Cardiac muscle cell (in vitro differentiated cells and primary cell): ENCODE results near the gene STAB1. TPM values are rescaled to one million over a fixed set of nuclear protein-coding genes. Genes with fewer than 3 reads are reported as not detected.

Source experiments
- DNase-seq, 2 donors: peaks; one replicate each; pipeline versions ENCODE4 v3.0.0 to v3.0.0-alpha.2; 2010 to 2017; ENCODE audit warnings: low read depth in 1 of 2, low spot score in 1 of 2
- H3K27ac ChIP-seq: fragments of 200-600 bp; sonication (generic); 2 replicates; pipeline ENCODE4 v1.5.1; 2016
- H3K27me3 ChIP-seq: fragments of 200-600 bp; sonication (generic); 2 replicates; pipeline ENCODE4 v1.6.0; 2016; ENCODE audit warnings: control low read depth
- H3K36me3 ChIP-seq: fragments of 200-600 bp; sonication (generic); 2 replicates; pipeline ENCODE4 v1.5.1; 2016; ENCODE audit warnings: control low read depth
- H3K4me1 ChIP-seq: fragments of 200-600 bp; sonication (generic); 2 replicates; pipeline ENCODE4 v1.8.1; 2017; ENCODE audit warnings: low read depth, mild to moderate bottlenecking, mixed run types
- H3K4me3 ChIP-seq: fragments of 200-600 bp; sonication (generic); 2 replicates; pipeline ENCODE4 v1.5.1; 2016; ENCODE audit warnings: mild to moderate bottlenecking
- H3K9me3 ChIP-seq: fragments of 200-600 bp; sonication (generic); 2 replicates; pipeline ENCODE4 v1.5.1; 2017; ENCODE audit warnings: low read depth, mild to moderate bottlenecking, control low read depth
- polyA plus RNA-seq: library from polyadenylated mRNA; unstranded; fragments of >200 nt; fragmentation: Nextera tagmentation; extraction: Ambion mirVana; gene quantifications from 2 replicates; pipeline ENCODE4 v1.2.1, GENCODE V29; 2016
- total RNA-seq: library from RNA; depleted of rRNA; stranded (reverse); fragments of >200 nt; gene quantifications from 2 replicates; pipeline ENCODE4 v1.2.3, GENCODE V29; 2016
- TF ChIP-seq, protein P1 (sequence below): IDR thresholded peaks from 2 replicates; pipeline ENCODE4 v1.5.1; 2012; ENCODE audit warnings: low read depth, mild to moderate bottlenecking, low read length

STAB1 gene
- total and polyA plus RNA-seq, 2 experiments from 2014 or later, result 2.2 TPM; not detected in 1

DNA sequence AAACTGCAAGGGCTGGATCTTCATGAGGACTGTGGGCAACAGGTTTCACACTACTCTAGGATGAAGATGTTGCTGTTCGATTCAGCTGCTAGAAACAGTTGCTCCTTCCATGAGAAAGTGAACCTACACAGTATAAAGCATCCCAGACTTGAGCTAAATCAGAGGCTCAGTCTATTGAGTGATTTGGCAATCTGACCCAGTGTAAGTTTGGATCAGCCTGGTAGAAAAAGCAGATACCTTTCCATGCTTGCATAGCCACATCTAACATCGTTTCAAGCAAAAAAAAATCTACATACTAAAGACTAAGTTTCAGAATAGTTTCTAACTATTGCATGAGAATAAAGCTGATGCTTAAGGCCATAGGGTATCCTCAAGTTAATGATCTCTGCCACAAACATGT lies 45.9 kb downstream of the STAB1 start:
- Histone ChIP-seq H3K4me1 (peaks cover 14% of the 10 kb centered on the region), H3K36me3 (peaks cover 6% of the 10 kb centered on the region), H3K9me3 (no peaks in the 10 kb centered on the region), H3K27ac (peak overlapping the region; percentile 45), H3K4me3 (no peak overlapping the region), H3K27me3 (no peaks in the 10 kb centered on the region)
- TF ChIP-seq, protein P1, sequence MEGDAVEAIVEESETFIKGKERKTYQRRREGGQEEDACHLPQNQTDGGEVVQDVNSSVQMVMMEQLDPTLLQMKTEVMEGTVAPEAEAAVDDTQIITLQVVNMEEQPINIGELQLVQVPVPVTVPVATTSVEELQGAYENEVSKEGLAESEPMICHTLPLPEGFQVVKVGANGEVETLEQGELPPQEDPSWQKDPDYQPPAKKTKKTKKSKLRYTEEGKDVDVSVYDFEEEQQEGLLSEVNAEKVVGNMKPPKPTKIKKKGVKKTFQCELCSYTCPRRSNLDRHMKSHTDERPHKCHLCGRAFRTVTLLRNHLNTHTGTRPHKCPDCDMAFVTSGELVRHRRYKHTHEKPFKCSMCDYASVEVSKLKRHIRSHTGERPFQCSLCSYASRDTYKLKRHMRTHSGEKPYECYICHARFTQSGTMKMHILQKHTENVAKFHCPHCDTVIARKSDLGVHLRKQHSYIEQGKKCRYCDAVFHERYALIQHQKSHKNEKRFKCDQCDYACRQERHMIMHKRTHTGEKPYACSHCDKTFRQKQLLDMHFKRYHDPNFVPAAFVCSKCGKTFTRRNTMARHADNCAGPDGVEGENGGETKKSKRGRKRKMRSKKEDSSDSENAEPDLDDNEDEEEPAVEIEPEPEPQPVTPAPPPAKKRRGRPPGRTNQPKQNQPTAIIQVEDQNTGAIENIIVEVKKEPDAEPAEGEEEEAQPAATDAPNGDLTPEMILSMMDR, result no peak
- DNase-seq, result no peak

DNA sequence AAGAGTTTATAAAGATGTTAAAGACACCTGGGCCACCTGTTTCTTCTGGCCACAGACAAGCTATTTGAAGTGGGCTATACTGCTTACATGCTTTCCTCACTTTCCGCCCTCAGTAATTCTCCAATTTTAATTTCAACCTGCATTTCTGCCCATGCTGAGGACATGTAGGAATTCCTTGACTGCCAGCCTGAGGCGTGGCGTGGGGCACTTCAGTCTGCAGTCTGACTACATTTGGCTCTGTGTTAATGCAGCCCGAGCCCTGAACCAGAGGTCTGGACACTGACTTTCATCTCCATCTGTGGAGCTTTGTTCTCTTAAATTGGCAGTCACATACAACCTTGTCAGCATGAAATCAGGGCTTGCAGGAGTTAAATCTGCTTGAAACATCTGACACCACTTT lies 49.8 kb downstream of the STAB1 start:
- peak overlapping the region; percentile 31 for H3K27ac ChIP-seq
- H3K4me3 ChIP-seq, result no peak overlapping the region
- H3K36me3 ChIP-seq, result peaks cover 26% of the 10 kb centered on the region
- no peaks in the 10 kb centered on the region for H3K4me1 ChIP-seq
- TF ChIP-seq, protein P1, result no peak
- DNase-seq, result no peak
- H3K9me3 ChIP-seq, result no peaks in the 10 kb centered on the region
- no peaks in the 10 kb centered on the region for H3K27me3 ChIP-seq

DNA sequence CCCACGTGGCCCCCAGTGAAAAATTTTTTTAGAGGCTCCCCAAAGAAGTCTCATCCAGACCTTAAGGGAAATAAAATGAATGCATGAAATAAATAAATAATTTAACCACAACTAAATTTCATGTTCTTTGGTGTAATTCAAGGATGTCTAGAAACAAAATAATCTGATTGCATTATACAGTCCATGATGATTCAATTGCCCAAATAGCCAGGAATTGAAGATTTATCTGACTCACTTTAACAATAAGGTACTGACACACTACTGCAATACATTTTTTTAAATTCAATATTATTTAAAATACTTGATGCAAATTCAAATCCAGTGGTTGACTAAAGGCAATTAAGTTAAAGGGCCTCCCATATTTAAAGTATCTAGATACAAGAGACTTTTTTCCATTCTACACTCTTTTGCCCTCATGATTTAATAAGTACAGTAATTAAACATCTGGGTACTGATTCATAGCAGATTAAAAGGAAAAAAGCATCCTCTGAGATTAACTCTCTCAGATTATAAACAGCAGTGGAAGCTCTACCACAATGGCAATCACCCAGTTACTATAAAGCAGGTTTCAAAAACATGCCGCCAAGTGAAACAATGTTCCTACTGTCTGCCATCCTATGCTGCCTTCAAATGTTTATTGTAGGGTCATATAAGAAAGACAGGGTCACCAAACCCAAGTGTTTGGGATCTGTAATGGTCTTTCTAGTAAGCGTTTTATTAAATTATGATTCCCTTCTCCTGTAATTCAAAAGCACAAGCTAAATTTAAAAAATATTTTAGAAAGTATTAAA lies 51.2 kb downstream of the STAB1 start:
- peak overlapping the region; percentile 30 for H3K27ac ChIP-seq
- TF ChIP-seq, protein P1, result no peak
- no peaks in the 10 kb centered on the region for H3K4me1 ChIP-seq
- H3K4me3 ChIP-seq, result no peak overlapping the region
- no peaks in the 10 kb centered on the region for H3K27me3 ChIP-seq
- H3K36me3 ChIP-seq, result peaks cover 33% of the 10 kb centered on the region
- no peaks in the 10 kb centered on the region for H3K9me3 ChIP-seq
- no peak for DNase-seq

DNA sequence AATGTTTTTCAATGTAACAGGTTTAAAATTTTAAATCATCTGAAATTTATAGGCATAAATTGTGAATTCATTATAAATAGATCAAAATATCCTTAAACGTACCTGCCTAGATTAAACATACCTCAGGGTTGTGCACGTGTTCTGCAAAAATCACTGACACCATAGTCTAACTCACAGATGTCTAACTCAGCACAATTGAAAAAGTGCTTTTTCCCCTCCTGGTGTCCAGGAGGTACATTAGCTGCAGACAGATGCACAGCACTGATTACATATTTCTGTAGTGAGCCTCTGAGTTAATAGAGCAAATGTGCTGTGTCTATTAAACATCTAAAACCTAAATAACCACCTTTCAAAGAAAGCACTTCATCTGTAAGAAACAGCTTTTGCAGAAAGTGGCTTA lies 52.0 kb downstream of the STAB1 start:
- Histone ChIP-seq H3K36me3 (peaks cover 31% of the 10 kb centered on the region), H3K27ac (no peak overlapping the region), H3K9me3 (no peaks in the 10 kb centered on the region), H3K4me3 (no peak overlapping the region), H3K27me3 (no peaks in the 10 kb centered on the region), H3K4me1 (no peaks in the 10 kb centered on the region)
- TF ChIP-seq, protein P1, result no peak
- DNase-seq, result no peak

DNA sequence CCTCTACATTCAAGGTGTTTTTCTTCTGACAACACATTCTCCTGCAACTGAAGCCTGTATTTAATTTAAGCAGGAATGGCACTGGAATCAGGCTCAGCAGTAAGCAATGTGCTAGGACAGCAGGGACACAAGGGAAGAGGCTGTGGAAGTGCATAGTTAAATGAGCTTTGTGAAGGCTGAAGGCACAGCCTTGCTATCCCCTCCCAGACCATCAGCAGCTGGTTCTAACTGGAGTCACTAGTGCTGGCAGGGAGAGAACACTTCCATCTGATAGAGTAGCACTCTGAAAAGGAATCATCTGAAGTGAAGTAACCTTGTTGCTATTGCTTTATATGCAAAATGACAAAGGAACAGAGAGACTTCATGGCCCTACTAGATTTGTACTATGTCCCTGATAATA lies 56.0 kb downstream of the STAB1 start:
- TF ChIP-seq, protein P1, result no peak
- Histone ChIP-seq H3K9me3 (no peaks in the 10 kb centered on the region), H3K27ac (peak overlapping the region; percentile 64), H3K36me3 (peaks cover 31% of the 10 kb centered on the region), H3K4me1 (peaks cover 3% of the 10 kb centered on the region), H3K27me3 (no peaks in the 10 kb centered on the region), H3K4me3 (no peak overlapping the region)
- DNase-seq, result no peak
